Pons (tissue), 1 donor: Measurements from ENCODE around the gene GNG12.

Source experiments
- DNase-seq: peaks from one replicate; pipeline ENCODE4 v3.0.0-alpha.2; 2016; ENCODE audit warnings: low spot score

The GNG12 gene

GRCh38 chr1:67704351-67704750, 128.9 kb downstream of the GNG12 start:
- no peak for DNase-seq

GRCh38 chr1:67701876-67702275, 131.4 kb downstream of the GNG12 start:
- DNase-seq, result no peak

GRCh38 chr1:67700692-67701410, 132.4 kb downstream of the GNG12 start:
- DNase-seq, result no peak

- DNase-seq, result no peak
Measured at GRCh38 chr1:67700220-67700619, 133.0 kb downstream of the GNG12 start.

- no peak for DNase-seq
Measured at GRCh38 chr1:67696708-67697107, 136.6 kb downstream of the GNG12 start.

GRCh38 chr1:67695963-67696362, 137.3 kb downstream of the GNG12 start:
- DNase-seq, result no peak

- no peak for DNase-seq
Measured at GRCh38 chr1:67691712-67692111, 141.6 kb downstream of the GNG12 start.

- no peak for DNase-seq
Measured at GRCh38 chr1:67690411-67690810, 142.9 kb downstream of the GNG12 start.

GRCh38 chr1:67690018-67690363, 143.3 kb downstream of the GNG12 start:
- no peak for DNase-seq

- no peak for DNase-seq
Measured at GRCh38 chr1:67689267-67690017, 143.8 kb downstream of the GNG12 start.

GRCh38 chr1:67688526-67689219, 144.6 kb downstream of the GNG12 start:
- DNase-seq, result no peak

GRCh38 chr1:67687649-67688048, 145.6 kb downstream of the GNG12 start:
- DNase-seq, result no peak

- no peak for DNase-seq
Measured at GRCh38 chr1:67687198-67687545, 146.1 kb downstream of the GNG12 start.

- peak; percentile 45 for DNase-seq
Measured at GRCh38 chr1:67686267-67687197, 146.7 kb downstream of the GNG12 start.

- DNase-seq, result peak; percentile 18
Measured at GRCh38 chr1:67685558-67686266, 147.6 kb downstream of the GNG12 start.

GRCh38 chr1:67685067-67685557, 148.2 kb downstream of the GNG12 start, which contains the start of gene GADD45A:
Gene GADD45A (plus strand): TSS chr1:67685201. CDS start chr1:67685495, 294 bp downstream.
- DNase-seq, result peak; percentile 99

GRCh38 chr1:67684526-67685066, 148.7 kb downstream of the GNG12 start:
- peak; percentile 55 for DNase-seq

GRCh38 chr1:67683766-67684525, 149.3 kb downstream of the GNG12 start:
- DNase-seq, result no peak

- DNase-seq, result peak; percentile 17
Measured at GRCh38 chr1:67683316-67683715, 150.0 kb downstream of the GNG12 start.

GRCh38 chr1:67682659-67683197, 150.5 kb downstream of the GNG12 start:
- no peak for DNase-seq
